K562 (cell line): ENCODE measurements around the gene LRRC74B. TPM values are rescaled to one million over a fixed set of nuclear protein-coding genes. Genes with fewer than 3 reads are reported as not detected.

ENCODE experiments used
- ATAC-seq: fragments of 200-7000 bp; cut with Tn5 transposase; 3 replicates; pipeline ENCODE4 v1.9.1; 2020; ENCODE audit warnings: moderate library complexity
- BruUV-seq: library from RNA; stranded (reverse); fragments of 400-500 nt; replicated peaks from 2 replicates; lab custom pipeline; 2021; lab: Mats Ljungman, UMichigan
- CTCF ChIA-PET: fragments of 300-600 bp; formaldehyde crosslinking; extraction: SDS; loops from one replicate; lab custom pipeline; 2021; ENCODE audit warnings: low intra/inter-chr PET ratio; lab: Yijun Ruan, JAX
- POLR2A ChIA-PET: fragments of 300-600, 350-650 bp; sonication (Branson Sonifier 250); formaldehyde crosslinking; extraction: SDS; loops from one replicate; lab custom pipeline; 2021; ENCODE audit warnings: antibody characterized with exemption, inconsistent platforms; lab: Yijun Ruan, JAX
- DNase-seq, 4 experiments: peaks; one replicate each; pipeline versions ENCODE4 v3.0.0 to v3.0.0-alpha.2; 2011 to 2018; ENCODE audit warnings: low spot score in 3 of 4, mixed read lengths in 3 of 4; ENCODE audit errors: extremely low read depth in 1 of 4
- FAIRE-seq: peaks from 2 replicates; lab custom pipeline; 2011; peaks lifted over from hg19 to GRCh38; lab: Jason Lieb, UNC
- H2AFZ ChIP-seq: 2 replicates; pipeline ENCODE4 v1.6.0; 2011; ENCODE audit warnings: low read depth, low read length, control low read depth, inconsistent platforms
- H3K27ac ChIP-seq: fragments of 200-600 bp; 3 replicates; pipeline ENCODE4 v1.8.0; 2011; ENCODE audit warnings: low read depth, mild to moderate bottlenecking, control low read depth, inconsistent platforms, low read length, moderate library complexity, mixed read lengths; ENCODE audit errors: extremely low read depth
- H3K27me3 ChIP-seq, 2 experiments: fragments of 300-600 bp in 1 of 2; 2 replicates in 1 of 2; 3 replicates in 1 of 2; pipeline versions ENCODE4 v1.6.0 to v1.8.0; 2011; ENCODE audit warnings: inconsistent platforms in 2 of 2, low read length in 2 of 2, mild to moderate bottlenecking in 1 of 2, mixed read lengths in 1 of 2, moderate library complexity in 1 of 2; ENCODE audit not compliant: control insufficient read depth in 2 of 2, insufficient read depth in 2 of 2
- H3K36me3 ChIP-seq: fragments of 300-600 bp; 3 replicates; pipeline ENCODE4 v1.8.0; 2011; ENCODE audit warnings: mild to moderate bottlenecking, low read length, inconsistent platforms; ENCODE audit not compliant: control insufficient read depth, insufficient read depth
- H3K4me1 ChIP-seq, 2 experiments: fragments of 200-600 bp in 1 of 2; replicated peaks in 1 of 2; 2 replicates in 1 of 2; 3 replicates in 1 of 2; pipeline versions ENCODE4 v1.5.1 to v1.8.0; 2011; ENCODE audit warnings: inconsistent platforms in 2 of 2, low read length in 2 of 2, mild to moderate bottlenecking in 1 of 2, mixed read lengths in 1 of 2, moderate library complexity in 1 of 2; ENCODE audit not compliant: control insufficient read depth in 2 of 2, insufficient read depth in 2 of 2
- H3K4me2 ChIP-seq: 2 replicates; pipeline ENCODE4 v1.6.1; 2011; ENCODE audit warnings: low read length, control low read depth, inconsistent platforms, mixed read lengths; ENCODE audit not compliant: insufficient read depth
- H3K4me3 ChIP-seq: fragments of 200-600 bp; sonication (generic), shearing (Covaris generic); 2 replicates; pipeline ENCODE4 v1.5.1; 2016; ENCODE audit warnings: control low read depth, inconsistent platforms
- H3K79me2 ChIP-seq: fragments of 200-600 bp; 3 replicates; pipeline ENCODE4 v1.8.0; 2011; ENCODE audit warnings: low read length, inconsistent platforms; ENCODE audit not compliant: control insufficient read depth, insufficient read depth
- H3K9ac ChIP-seq, 2 experiments: 2 replicates each; pipeline versions ENCODE4 v1.6.0 to v1.6.1; 2011; ENCODE audit warnings: low read depth in 2 of 2, low read length in 2 of 2, control low read depth in 1 of 2, inconsistent platforms in 1 of 2, mild to moderate bottlenecking in 1 of 2, mixed read lengths in 1 of 2; ENCODE audit not compliant: insufficient read depth in 1 of 2
- H3K9me1 ChIP-seq: one replicate; pipeline ENCODE4 v1.6.0; 2011; ENCODE audit warnings: inconsistent platforms, mild to moderate bottlenecking, low read length, moderate library complexity; ENCODE audit not compliant: control insufficient read depth, insufficient read depth
- H3K9me3 ChIP-seq: replicated peaks from 2 replicates; pipeline ENCODE4 v1.5.1; 2011; ENCODE audit warnings: low read depth, low read length, inconsistent platforms; ENCODE audit not compliant: control insufficient read depth, insufficient read depth
- H4K20me1 ChIP-seq: replicated peaks from 2 replicates; pipeline ENCODE4 v1.6.1; 2011; ENCODE audit warnings: low read length, inconsistent platforms, mixed read lengths; ENCODE audit not compliant: control insufficient read depth, insufficient read depth
- BRD4 ChIP-seq: fragments of 200-600 bp; sonication (generic); IDR thresholded peaks from 2 replicates; pipeline ENCODE4 v1.6.1; 2017; ENCODE audit warnings: inconsistent platforms
- FOXA1 ChIP-seq: fragments of 450-650 bp; IDR thresholded peaks from 2 replicates; pipeline ENCODE4 v1.6.1; 2016; ENCODE audit warnings: mild to moderate bottlenecking, borderline replicate concordance
- GABPB2 ChIP-seq: fragments of 250-450 bp; sonication (Bioruptor Pico); conservative IDR thresholded peaks from 2 replicates; pipeline ENCODE4 v1.5.1; 2021; ENCODE audit warnings: mild to moderate bottlenecking
- PTRF ChIP-seq: fragments of 450-650 bp; IDR thresholded peaks from 2 replicates; pipeline ENCODE4 v1.6.1; 2016; ENCODE audit warnings: mild to moderate bottlenecking, missing genetic modification characterization, missing compliant biosample characterization
- RAD51 ChIP-seq: fragments of 450-650 bp; IDR thresholded peaks from 2 replicates; pipeline ENCODE4 v1.7.1; 2016; ENCODE audit warnings: low read depth, mild to moderate bottlenecking, borderline replicate concordance
- SRSF1 ChIP-seq: fragments of 200-400 bp; formaldehyde crosslinking; IDR thresholded peaks from 2 replicates; pipeline ENCODE4 v1.6.1; 2017; ENCODE audit warnings: mild to moderate bottlenecking, low read depth, low read length, moderate library complexity
- ZNF830 ChIP-seq: fragments of 250-450 bp; sonication (Bioruptor Pico); IDR thresholded peaks from 2 replicates; pipeline ENCODE4 v1.5.0; 2021; ENCODE audit warnings: mild to moderate bottlenecking
- WGBS: fragments of 100-300 bp; shearing (Covaris generic); methylation state at CpG from one replicate; pipeline ENCODE4 v1.1.6; 2016; ENCODE audit warnings: low coverage, mixed read lengths; ENCODE audit not compliant: insufficient coverage; ENCODE audit errors: missing lambda C conversion rate; 5-methylcytosine and 5-hydroxymethylcytosine counted together
- in situ Hi-C: fragments of 300-500 bp; cut with MboI; formaldehyde crosslinking; loops from 4 replicates; pipeline ENCODE4 v1.15.0; 2018; ENCODE audit warnings: inconsistent platforms, mixed read lengths
- intact Hi-C: fragments of 100-400 bp; cut with micrococcal nuclease; formaldehyde crosslinking; loops from 2 replicates; pipeline ENCODE4 v1.14.2; 2022
- polyA plus RNA-seq, 8 experiments: library from polyadenylated mRNA; depleted of rRNA in 4 of 8; stranded (reverse) in 5 of 8; unstranded in 3 of 8; fragments of >200 nt; fragmentation: Nextera tagmentation in 2 of 8; fragmentation: Illumina TruSeq in 1 of 8; extraction: Ambion mirVana in 2 of 8; extraction: Trizol in 1 of 8; gene quantifications; 2 replicates each; pipeline versions ENCODE4 v1.2.1 to v1.2.3, GENCODE V29; 2011 to 2014; ENCODE audit warnings: inconsistent platforms in 1 of 8, missing spikeins in 1 of 8
- total RNA-seq, 7 experiments: library from RNA; depleted of rRNA in 6 of 7; stranded (reverse); fragments of >200 nt in 6 of 7; fragmentation: Illumina TruSeq in 2 of 7; extraction: Trizol in 2 of 7; gene quantifications; 2 replicates each; pipeline versions ENCODE4 v1.2.1 to v1.2.3, GENCODE V29; 2011 to 2021; ENCODE audit warnings: low replicate concordance in 1 of 7
- TF ChIP-seq, protein P1 (sequence below): fragments of 450-650 bp; IDR thresholded peaks from 2 replicates; pipeline ENCODE4 v1.6.1; 2017; ENCODE audit warnings: mild to moderate bottlenecking, moderate library complexity
- TF ChIP-seq, protein P2 (sequence below): fragments of 250-450 bp; sonication (Bioruptor Pico); IDR thresholded peaks from 2 replicates; pipeline ENCODE4 v1.5.0; 2020; ENCODE audit warnings: mild to moderate bottlenecking, borderline replicate concordance
- TF ChIP-seq, protein P3 (sequence below), 3 experiments: fragments of 200-800 bp in 1 of 3; sonication (Bioruptor generic) in 1 of 3; sonication (generic) in 1 of 3; formaldehyde crosslinking in 1 of 3; IDR thresholded peaks; 2 replicates each; pipeline versions ENCODE4 v1.6.1 to v1.8.0; 2016 to 2022; ENCODE audit warnings: mild to moderate bottlenecking in 2 of 3, missing compliant biosample characterization in 2 of 3, missing genetic modification characterization in 2 of 3, missing genetic modification reagents in 1 of 3
- TF ChIP-seq, protein P4 (sequence below): fragments of 200-800 bp; sonication (Bioruptor generic); IDR thresholded peaks from 2 replicates; pipeline ENCODE4 v1.6.1; 2017; ENCODE audit warnings: missing genetic modification characterization, missing compliant biosample characterization

LRRC74B gene
- total and polyA plus RNA-seq, 9 of the 15 experiments (the other 6 are each of a cell fraction or from before 2014, with no cell fraction given), result not detected

DNA sequence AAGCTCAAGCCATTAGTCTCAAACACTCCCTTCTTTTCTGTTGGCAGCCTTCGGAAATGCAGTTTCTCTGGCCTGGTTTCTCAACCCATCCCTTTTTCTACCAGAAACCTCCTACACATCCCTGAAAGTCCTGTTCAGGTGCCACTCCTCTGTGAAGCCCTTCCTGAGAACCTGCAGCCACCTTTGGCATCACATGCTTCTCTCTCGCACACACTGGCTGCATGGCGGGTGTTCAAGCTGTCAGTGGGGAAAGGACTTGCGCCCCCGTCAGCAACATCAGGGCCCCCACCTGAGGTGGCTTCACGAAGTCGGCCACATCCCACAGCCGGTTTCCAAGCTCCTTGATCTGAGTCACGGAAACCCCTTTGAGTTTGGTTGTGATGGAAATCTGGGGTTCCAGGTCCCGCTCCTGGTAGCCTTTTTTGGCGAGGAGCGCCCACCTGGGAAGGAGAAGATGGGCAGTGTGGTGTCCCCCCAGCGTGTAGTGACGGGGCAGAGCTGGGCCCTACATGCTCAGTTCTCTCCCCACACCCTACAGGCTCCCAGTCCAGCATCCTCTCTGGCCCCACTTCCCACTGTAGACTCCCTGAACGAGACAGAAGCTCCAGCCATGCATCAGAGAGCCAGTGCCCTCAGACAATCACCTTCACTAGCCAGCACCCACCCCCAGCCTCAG lies 1.7 kb upstream of the LRRC74B start (continued):
- TF ChIP-seq, protein P1, sequence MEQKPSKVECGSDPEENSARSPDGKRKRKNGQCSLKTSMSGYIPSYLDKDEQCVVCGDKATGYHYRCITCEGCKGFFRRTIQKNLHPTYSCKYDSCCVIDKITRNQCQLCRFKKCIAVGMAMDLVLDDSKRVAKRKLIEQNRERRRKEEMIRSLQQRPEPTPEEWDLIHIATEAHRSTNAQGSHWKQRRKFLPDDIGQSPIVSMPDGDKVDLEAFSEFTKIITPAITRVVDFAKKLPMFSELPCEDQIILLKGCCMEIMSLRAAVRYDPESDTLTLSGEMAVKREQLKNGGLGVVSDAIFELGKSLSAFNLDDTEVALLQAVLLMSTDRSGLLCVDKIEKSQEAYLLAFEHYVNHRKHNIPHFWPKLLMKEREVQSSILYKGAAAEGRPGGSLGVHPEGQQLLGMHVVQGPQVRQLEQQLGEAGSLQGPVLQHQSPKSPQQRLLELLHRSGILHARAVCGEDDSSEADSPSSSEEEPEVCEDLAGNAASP, result no peak

DNA sequence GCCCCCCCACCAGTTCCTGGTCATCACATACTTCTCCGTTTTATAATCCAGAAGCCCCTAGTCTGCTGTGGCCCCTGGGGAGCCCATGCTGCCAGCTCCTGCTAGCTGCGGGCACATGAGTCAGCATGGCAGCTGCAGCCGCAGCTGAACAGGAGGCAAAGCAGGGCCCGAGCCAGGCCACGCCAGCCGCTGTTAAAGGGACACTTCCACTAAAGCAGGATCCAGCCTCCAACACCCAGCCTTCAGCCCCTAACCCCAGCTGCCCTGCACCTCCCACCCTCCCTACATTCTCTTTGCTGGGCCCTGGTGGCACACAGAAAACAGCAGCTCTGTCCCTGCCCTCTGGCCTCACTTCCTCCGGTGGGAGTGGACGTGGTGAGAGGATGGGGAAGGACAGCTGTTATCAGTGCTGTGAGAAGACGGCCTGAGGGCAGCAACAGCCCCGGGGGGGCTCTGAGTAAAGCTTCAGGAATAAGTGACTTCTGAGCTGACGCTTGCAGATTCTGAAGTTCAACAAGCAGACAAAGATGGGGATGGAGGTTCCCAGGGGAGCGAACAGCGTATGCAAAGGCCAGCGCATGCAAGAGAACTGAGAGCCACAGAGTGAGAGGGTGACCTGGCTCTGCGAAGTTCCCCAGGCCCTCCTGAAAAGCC lies 688 bp upstream of the LRRC74B start:
- Histone ChIP-seq H3K4me3 (no peak overlapping the region), H3K9me1 (no peaks in the 10 kb centered on the region), H3K27me3 (peaks cover 25 to 57% of the 10 kb centered on the region in 2 experiments; a peak in 4 of 5 replicates), H2AFZ (no peak overlapping the region), H4K20me1 (peaks cover 20% of the 10 kb centered on the region), H3K9me3 (no peaks in the 10 kb centered on the region), H3K79me2 (no peaks in the 10 kb centered on the region), H3K4me2 (peak overlapping the region; percentile 53), H3K36me3 (no peaks in the 10 kb centered on the region), H3K9ac (peak overlapping the region in 1 of 2 experiments; percentile 24; a peak in 2 of 4 replicates), H3K27ac (no peak overlapping the region), H3K4me1 (peaks cover 23 to 38% of the 10 kb centered on the region in 2 experiments)
- intact Hi-C loops, result loop anchor here (2.0 to 5.0 kb wide), 3 partner anchors 14 to 83 kb away; no protein-coding TSS in a partner anchor
- CTCF ChIA-PET, result no interaction called here
- no peak for FAIRE-seq
- in situ Hi-C loops, result no loop called here
- peak; percentile 3; the same call in 2 of the 3 replicates for ATAC-seq
- no TSS peak for BruUV-seq
- POLR2A ChIA-PET, result interaction anchor here (0.6 to 12.9 kb wide), 11 partner anchors 10 to 1489 kb away, joined by 3 to 120 read pairs (median 4); partner anchors contain the start of genes P2RX6 and SLC7A4
- WGBS, result 20% methylated on average over 15 of the region's 15 CpGs
- DNase-seq, result peak; percentile 66 to 75 (median 73)
- TF ChIP-seq PTRF (no peak), GABPB2 (no peak), RAD51 (no peak), BRD4 (0 out of 2 replicates have a peak, but pooled peaks have one; percentile 31), FOXA1 (no peak), SRSF1 (no peak), ZNF830 (CRISPR knock-in tag) (peak; percentile 68; the same call in 1 of the 2 replicates)
- TF ChIP-seq, protein P2, sequence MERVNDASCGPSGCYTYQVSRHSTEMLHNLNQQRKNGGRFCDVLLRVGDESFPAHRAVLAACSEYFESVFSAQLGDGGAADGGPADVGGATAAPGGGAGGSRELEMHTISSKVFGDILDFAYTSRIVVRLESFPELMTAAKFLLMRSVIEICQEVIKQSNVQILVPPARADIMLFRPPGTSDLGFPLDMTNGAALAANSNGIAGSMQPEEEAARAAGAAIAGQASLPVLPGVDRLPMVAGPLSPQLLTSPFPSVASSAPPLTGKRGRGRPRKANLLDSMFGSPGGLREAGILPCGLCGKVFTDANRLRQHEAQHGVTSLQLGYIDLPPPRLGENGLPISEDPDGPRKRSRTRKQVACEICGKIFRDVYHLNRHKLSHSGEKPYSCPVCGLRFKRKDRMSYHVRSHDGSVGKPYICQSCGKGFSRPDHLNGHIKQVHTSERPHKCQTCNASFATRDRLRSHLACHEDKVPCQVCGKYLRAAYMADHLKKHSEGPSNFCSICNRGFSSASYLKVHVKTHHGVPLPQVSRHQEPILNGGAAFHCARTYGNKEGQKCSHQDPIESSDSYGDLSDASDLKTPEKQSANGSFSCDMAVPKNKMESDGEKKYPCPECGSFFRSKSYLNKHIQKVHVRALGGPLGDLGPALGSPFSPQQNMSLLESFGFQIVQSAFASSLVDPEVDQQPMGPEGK (CRISPR knock-in tag), result peak; percentile 11; the same call in 1 of the 2 replicates
- TF ChIP-seq, protein P3, sequence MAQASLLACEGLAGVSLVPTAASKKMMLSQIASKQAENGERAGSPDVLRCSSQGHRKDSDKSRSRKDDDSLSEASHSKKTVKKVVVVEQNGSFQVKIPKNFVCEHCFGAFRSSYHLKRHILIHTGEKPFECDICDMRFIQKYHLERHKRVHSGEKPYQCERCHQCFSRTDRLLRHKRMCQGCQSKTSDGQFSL (CRISPR knock-in tag; IDR thresholded peaks at IDR 0.05), result peak; percentile 48; the same call in 1 of the 2 replicates
- TF ChIP-seq, protein P3 (tag; IDR thresholded peaks at IDR 0.05), result no peak
- TF ChIP-seq, protein P4, sequence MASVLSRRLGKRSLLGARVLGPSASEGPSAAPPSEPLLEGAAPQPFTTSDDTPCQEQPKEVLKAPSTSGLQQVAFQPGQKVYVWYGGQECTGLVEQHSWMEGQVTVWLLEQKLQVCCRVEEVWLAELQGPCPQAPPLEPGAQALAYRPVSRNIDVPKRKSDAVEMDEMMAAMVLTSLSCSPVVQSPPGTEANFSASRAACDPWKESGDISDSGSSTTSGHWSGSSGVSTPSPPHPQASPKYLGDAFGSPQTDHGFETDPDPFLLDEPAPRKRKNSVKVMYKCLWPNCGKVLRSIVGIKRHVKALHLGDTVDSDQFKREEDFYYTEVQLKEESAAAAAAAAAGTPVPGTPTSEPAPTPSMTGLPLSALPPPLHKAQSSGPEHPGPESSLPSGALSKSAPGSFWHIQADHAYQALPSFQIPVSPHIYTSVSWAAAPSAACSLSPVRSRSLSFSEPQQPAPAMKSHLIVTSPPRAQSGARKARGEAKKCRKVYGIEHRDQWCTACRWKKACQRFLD (CRISPR knock-in tag), result 0 out of 2 replicates have a peak, but pooled peaks have one; percentile 20
